ENCODE data around the gene SPDYA.

GRCh38 chr2:28801726-28802125 is 8.9 kb upstream of the SPDYA start:
- TF ChIP-seq ZNF8 (CRISPR knock-in tag; IDR thresholded peaks at IDR 0.05) (no peak), PATZ1 (CRISPR knock-in tag; IDR thresholded peaks at IDR 0.05; ENCODE audit: borderline replicate concordance) (no peak), ESRRG (CRISPR knock-in tag; IDR thresholded peaks at IDR 0.05) (no peak), GLIS3 (CRISPR knock-in tag; IDR thresholded peaks at IDR 0.05) (no peak), ZNF565 (CRISPR knock-in tag; conservative IDR thresholded peaks at IDR 0.05; ENCODE audit: low read depth) (no peak), ARNTL (CRISPR knock-in tag; IDR thresholded peaks at IDR 0.05; ENCODE audit: borderline replicate concordance, low read depth) (no peak)

All from SK-N-SH treated with all-trans-retinoic acid at 6 μM for 48 hours (cell line).